HG03457 (cell line): ENCODE measurements around the gene LGALS9B.
"Not testable (repeated sequence)": the region's sequence is repeated elsewhere in the genome, so short reads cannot be mapped to it uniquely, and the experiment has no call there.

ENCODE experiments used
- ATAC-seq: cut with Tn5 transposase; IDR thresholded peaks from one replicate; pipeline ENCODE4 v1.9.1; 2021; ENCODE audit warnings: moderate number of reproducible peaks; ENCODE audit not compliant: unreplicated experiment

Gene LGALS9B

DNA sequence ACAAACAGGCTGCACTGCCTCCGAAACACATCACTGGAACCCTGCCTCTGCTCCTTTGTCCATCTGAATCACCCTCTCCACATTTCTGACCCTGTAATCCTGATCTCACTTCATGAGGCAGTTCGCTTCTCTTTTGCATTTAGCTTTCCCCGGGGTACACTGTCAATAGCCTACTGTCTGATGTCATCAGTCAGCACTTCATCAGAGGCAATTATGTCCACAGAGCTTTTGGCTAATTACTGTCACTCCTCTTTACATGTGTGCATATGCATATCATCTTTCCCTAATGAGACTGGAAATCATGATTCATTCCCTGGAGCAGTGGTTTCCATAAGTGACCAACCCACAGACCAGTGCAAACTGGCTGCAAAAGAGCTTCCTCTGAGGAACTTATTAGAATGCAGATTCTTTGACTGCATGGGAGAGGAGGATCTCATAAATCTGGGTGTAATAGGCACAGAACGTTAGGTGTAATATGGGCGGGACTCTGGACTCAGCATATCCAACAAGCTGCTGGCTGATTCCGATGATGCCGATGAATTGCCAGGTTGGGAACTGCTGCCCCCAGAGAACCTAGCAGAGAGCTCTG, 49.8 kb downstream of the LGALS9B start:
- ATAC-seq: not testable (repeated sequence)

DNA sequence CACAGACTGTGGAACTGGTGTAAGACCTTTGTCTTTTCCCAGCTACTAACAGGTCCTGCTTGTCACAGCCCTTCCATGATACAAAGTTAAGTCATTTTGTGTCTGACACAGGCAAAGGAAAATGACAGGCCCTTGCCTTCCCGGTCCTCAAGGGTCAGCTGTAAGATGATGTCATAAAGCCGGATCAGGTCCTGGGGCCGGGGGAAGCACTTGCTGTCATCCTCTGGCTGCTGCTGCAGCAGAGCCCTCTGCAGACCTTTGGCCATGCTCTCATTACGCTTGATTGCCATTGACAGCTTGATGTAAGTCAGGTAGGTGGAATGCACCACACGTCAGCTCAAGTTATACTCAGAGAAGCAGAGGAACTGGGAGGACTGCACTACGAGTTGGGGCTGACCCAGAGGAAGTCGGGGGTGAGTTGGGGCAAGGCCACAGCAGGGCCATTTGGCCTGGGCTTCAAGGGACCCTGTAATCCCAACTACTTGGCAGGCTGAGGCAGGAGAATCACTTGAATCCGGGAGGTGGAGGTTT, 50.9 kb downstream of the LGALS9B start:
- not testable (repeated sequence) for ATAC-seq

DNA sequence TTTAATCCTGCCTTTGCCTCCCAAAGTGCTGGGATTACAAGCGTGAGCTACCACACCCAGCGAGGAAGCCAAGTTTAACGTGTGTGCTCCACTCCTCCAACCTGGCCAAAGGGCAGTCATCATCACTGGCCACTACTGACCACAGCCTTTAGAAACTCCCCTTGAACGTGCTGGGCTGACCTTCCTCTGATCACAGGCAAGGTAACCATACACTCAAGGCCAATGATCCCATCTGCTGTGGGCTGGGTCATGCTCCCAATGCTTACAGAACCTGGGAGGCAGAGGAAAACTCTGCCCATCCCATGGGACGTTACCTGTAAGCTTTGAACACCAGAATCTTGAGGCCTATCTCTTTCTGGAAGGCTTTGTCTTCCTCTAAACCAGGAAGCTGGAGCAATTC, 51.9 kb downstream of the LGALS9B start:
- not testable (repeated sequence) for ATAC-seq

DNA sequence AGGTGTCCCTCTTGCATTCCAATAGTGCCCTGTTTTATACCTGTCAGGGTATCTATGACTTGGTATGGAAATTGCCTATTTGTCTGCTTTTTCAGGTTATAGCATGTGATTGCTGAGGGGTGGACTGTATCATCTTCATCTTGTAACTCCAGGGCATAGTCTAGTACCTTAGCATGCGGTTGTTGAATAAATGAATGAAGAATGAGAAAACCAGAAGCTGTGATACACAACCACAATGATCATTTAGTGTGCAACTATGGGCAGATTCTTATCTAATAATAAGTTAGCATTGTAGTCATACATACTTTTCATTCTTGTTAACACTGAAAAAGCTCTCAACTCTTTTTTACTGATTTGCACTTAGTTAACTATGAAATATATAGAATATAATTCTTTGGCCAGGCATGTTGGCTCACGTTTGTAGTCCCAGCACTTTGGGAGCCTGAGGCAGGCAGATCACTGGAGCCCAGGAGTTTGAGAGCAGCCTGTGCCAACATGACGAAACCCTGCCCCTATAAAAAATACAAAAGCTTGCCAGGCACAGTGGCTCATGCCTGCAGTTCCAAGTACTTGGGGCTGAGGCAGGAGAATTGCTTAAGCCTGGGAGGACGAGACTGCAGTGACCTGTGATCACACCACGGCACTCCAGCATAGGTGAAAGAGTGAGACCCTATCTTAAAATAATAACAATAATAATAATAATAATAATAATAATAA, 65.9 kb downstream of the LGALS9B start:
- ATAC-seq: not testable (repeated sequence)

DNA sequence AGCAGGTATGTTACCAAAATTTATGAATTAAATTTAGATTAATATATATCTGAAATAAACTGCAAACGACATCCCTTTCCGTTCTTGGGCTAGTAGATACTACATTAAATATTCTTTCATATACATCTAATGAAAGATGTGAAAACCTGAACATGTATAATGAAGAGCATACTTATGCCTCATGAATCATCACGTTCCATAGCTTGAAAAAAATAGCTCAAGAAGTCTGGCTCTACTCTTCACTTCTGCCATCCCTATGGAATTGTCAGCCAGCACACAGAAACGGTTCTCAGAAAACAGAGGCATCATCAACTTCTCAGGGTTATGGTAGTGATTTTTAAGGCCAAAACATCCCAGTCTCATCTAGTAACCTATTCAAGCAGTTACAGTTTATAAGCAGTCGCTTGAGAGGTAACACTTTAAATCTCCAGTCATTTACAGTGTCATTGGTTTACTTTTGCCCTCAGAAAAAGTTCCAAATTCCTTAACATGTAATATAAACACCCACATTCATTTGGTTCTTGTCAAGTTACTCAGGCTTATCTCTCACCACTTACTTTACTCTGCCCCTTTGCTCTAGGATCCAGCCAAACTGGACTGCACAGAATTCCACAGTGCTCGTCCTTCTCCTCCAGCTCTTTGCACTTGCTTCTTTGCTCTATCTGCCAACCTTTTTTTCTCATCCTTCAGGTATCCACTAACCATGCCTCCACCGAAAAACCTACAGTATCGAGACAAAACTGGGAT, 66.6 kb downstream of the LGALS9B start:
- ATAC-seq: not testable (repeated sequence)
